Fibroblast of skin of back (primary cell): ENCODE measurements around the gene KLHL29.

Experiments used
- DNase-seq: peaks from one replicate; pipeline ENCODE4 v3.0.0-alpha.2; 2013

KLHL29 gene

DNA sequence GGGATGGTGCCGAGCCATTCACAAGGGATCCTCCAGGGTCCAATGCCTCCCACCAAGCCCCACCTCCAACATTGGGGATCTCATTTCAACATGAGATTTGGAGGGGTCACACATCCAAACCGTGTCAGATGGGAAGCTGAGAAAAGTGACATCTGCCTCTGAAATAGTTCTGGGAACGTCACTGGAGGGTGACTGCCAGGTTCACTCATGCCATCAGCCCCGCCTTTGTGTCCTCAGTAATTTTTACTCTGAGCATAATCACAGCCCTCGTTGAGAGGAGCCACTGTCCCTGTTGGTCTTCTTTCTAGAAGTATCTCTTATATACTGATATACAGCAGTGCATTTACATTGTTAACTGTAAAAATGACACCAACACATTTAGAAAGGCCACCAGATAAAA lies 67.4 kb downstream of the KLHL29 start:
- DNase-seq = no peak

DNA sequence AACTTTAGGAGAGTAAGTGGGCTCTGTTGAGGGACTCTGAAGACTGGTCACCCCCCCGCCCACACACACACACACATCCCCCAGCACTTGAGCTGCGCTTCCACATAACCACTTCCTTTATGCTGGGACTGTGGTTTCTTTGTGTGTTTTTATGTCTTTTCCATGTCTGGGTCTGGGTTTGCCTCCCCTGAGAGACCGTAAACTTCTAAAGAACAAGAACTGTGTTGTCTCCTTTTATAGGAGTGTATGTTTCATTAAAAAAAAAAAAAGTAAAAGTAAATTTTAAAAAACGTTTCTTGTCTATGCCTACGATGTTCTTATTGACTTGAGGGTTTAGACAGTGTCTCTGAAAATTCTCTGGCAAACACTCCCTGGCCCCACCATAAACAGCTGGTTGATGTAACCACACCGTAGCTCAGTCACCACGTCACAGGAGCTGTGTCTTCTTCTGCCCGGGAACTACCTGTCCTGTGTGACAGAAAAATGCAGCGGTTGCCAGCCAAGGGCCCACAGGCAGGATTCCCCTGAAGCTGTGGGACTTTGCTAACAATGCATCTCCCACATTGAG lies 68.0 kb downstream of the KLHL29 start:
- DNase-seq = peak; percentile 60

DNA sequence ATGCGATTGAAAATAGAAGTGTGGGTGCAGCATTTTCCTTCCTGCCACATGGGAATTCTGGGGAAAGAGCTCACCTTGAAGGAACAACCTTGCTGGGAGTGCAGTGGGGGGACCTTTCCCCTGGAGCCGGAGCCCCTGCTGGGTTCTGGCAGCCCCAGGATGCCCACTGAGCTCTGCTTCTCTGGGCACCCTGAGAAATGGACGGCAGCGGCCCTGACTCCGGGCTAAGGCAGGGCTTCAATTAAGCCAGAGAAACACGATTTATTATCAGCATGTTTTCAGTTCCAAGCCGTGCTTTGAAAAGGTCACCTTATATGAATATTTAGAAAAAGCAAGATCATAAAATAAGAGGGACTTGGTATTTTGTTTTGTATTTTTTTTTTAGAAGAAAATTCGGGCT lies 68.5 kb downstream of the KLHL29 start:
- DNase-seq = no peak

DNA sequence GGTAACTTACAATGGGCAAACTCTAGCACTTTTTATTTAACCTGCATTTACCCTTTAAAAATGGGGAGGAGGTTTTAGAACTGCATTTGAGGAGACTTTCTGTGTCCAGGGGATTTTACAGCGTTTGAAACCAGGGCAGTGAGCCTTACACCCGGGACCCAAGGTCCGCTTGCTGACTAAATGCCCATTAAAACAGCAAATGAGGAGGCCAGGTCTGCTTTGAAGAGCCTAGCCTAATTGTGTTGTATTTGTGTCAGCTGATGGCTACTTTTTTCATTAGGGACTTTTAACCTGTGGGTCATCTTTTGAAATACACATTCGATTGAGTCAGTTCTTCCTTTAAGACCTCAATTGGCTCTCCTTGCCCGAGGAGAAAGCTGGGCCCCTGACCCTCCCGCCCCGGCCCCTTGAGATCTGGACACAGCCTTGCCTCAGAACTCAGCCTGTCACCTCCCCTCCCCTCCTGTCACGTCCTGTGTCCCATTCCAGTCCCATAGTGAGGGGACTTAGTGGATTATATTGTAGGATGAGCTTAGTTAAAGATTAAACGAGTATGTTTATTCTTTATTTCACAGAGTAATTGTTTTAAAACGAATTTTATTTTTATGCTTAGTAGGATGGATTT lies 69.0 kb downstream of the KLHL29 start:
- DNase-seq = no peak

- no peak for DNase-seq
Observed at GRCh38 chr2:23454501-23455120, 69.6 kb downstream of the KLHL29 start.

DNA sequence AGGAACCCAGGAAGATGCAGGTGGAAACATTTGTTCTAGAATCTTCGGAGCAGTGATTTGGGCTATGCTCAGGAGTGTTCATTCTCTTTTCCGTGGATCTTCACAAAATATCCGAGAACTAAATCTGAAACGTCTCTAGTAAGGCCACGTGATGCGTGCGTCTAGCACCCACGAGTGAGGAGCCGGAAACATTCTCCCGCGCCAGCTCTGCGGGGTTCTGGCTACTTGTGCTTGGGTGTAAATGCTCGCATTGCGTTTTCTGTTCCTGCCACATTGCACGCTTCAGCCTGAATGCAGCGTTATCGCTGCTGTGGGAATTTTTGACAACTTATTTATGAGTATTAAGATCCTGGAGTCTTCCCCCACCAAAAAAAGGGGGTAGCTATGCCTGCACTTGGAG lies 71.4 kb downstream of the KLHL29 start:
- DNase-seq = no peak

DNA sequence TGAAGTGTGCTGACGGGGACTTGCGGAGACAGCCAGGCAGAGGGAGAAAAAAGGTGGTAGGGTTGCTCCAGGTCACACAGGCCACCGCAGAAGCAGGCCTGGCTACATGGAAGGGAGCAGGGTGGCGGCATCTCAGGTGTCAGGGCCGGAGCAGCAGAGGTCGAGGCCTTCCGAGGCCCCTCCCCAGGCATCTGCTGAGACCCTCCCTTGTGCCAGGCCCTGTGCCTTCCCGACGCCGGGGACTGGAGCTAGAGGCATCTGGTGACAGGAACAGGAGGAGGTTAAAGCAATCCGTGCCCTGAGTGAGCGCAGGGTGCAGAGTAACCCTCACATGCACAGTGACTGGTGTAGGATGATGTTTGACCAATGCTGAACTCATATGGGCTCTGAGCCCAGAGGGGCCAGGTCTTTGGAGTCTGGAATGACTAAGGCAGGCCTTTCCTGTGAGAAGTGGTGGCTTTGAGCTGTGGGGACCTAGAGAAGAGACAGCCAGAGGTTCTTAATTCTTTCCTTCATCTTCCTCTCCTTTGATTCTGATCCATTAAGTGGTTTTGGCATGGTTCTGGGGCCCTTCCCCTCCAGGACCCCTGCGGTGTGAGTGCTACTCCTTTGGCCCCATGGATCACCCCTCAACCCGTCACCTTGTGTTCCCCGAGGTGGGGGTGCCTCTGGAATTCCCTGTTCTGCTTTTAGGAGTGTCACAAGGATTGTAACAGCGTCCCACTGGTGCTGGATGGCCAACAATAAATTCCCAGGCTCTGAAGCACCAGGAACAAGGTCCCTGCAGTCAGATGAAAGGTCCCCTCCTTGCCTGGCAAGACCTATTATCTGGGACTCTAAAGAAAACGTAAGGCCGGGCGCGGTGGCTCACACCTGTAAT lies 72.1 kb downstream of the KLHL29 start:
- peak; percentile 34 for DNase-seq

- no peak for DNase-seq
Observed at GRCh38 chr2:23457990-23458682, 73.2 kb downstream of the KLHL29 start.

- no peak for DNase-seq
Observed at GRCh38 chr2:23459032-23459431, 74.1 kb downstream of the KLHL29 start.

DNA sequence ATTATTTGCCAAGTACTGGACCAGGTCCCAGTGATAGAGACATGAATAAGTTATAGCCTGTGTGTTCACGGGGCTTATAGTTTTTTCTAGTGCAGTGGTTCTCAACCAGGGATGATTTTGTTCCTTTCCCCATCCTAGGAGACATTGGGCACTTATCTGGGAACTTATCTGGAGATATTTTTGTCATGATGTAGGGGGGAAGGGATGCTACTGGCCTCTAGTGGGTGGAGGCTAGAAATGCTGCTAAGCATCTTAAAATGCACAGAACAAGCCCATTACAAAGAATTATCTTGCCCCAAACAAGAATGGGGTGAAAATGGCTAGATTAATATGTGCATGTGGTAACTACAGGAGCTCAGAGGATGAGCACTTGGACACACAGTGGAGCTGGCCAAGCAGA lies 75.2 kb downstream of the KLHL29 start:
- DNase-seq = peak; percentile 28

DNA sequence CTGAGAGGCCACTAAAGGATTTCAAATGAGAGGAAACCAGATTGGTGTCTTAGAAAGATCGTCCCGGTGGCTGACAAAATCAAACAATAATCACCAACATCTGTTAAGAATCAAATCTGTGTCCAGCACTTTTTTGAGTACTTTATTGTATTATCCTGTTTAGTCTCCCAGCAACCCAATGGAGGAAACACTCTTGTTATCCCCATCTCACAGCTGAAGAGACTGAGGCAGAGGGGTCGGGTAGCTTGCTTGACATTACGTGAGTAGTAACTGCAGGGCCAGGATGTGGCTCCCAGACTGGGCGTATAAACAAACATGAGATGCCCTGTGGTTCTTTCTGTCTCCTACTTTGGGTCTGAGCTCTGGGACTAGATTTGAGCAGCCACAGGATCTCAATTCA lies 76.0 kb downstream of the KLHL29 start:
- no peak for DNase-seq

GRCh38 chr2:23464156-23464555 lies 79.2 kb downstream of the KLHL29 start:
- no peak for DNase-seq

- DNase-seq = no peak
Observed at GRCh38 chr2:23464905-23465537, 80.0 kb downstream of the KLHL29 start.

DNA sequence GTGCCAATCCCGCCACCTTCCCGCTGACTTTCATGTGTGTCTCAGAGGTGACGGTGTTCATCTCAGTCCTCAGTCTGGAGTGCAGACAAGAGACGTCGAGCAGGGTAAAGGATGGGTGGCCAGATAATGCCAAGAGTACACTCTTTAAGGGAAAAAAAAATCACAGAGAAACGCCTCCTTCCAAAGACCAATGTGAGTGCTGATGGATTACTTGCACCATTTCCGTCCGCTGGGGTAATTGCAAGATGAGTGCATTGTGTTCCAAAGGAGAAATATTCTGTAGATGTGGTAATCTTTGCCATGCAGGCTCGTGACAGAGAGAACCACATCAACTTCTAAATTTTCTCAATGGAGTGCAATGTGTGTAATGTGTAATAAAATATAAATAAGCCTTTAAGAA lies 81.0 kb downstream of the KLHL29 start:
- no peak for DNase-seq

DNA sequence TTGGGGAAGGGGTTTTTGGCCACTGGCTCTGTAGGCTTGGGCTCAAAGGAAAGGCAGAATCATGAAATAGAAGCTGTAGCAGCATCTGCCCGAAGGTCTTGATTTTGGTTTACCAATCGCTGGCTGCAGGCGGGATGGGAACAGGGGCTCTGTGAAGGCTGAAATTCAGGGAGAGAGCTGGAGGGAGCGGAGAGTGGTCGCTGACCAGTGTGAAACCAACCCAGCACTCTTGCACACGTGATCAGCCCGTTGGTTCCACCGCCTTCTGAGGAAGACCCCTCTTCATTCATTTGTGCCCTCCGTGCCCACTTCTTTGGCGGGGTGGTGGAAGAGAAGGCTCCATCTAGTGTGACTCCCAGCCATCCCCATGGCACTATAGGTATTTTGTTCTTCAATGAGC lies 82.6 kb downstream of the KLHL29 start:
- no peak for DNase-seq

- DNase-seq = no peak
Observed at GRCh38 chr2:23468474-23469141, 83.6 kb downstream of the KLHL29 start.

- no peak for DNase-seq
Observed at GRCh38 chr2:23469142-23469540, 84.2 kb downstream of the KLHL29 start.

DNA sequence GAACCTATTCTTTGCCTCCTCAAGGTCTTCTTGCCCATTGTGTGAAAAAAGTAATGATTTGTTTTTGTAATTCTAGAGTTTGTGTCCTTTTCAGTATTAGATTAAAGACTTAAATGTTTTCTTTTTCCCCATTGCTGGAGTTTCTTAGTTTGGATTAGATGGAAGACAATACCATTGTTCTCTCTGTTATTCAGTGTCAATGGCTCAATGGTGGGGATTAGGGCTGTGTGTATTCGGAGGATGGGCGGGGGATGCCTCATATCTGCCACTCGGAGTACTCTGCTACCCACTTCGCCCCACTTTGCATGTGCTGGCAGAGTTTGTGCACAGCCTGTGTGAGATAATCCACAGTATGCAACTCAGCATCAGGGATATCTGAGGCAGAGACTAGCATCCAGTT lies 90.1 kb downstream of the KLHL29 start:
- no peak for DNase-seq

- no peak for DNase-seq
Observed at GRCh38 chr2:23475473-23475872, 90.5 kb downstream of the KLHL29 start.

DNA sequence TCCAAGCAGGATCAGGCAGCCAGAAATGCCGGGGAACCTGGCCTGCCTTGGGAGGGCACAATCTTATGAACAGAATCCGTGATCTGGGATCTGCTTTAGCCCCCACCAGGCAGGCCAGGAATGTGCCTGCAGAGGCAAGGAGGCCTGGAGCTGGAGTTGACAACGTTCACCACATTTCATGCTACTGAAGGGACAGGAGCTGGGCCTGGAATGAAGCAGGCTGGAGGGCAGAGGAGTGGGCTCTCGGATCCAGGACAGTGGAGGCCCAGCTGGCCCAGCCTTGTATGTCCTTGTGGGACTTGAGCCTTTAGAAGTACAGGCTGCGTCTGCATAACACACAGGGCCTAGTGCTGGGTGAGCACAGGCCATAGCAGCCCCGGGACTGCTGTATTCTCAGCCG lies 91.8 kb downstream of the KLHL29 start:
- no peak for DNase-seq

- no peak for DNase-seq
Observed at GRCh38 chr2:23477392-23477791, 92.4 kb downstream of the KLHL29 start.
